IMR-90 (cell line): Measurements from ENCODE around the gene BRWD1. TPM values are rescaled to one million over a fixed set of nuclear protein-coding genes. Genes with fewer than 3 reads are reported as not detected.

Source experiments
- ATAC-seq: fragments of 200-7000 bp; cut with Tn5 transposase; 2 replicates; pipeline ENCODE4 v1.9.1; 2020; ENCODE audit warnings: low read depth, mild to moderate bottlenecking, moderate library complexity
- BruUV-seq: library from RNA; stranded (reverse); fragments of 400-500 nt; replicated peaks from 2 replicates; lab custom pipeline; 2021; lab: Mats Ljungman, UMichigan
- CTCF ChIA-PET: fragments of 300-600 bp; formaldehyde crosslinking; extraction: SDS; loops from one replicate; lab custom pipeline; 2021; ENCODE audit warnings: antibody characterized with exemption; lab: Yijun Ruan, JAX
- POLR2A ChIA-PET: fragments of 300-600 bp; sonication (Branson Sonifier 250); formaldehyde crosslinking; loops from one replicate; lab custom pipeline; 2022; ENCODE audit warnings: antibody characterized with exemption; ENCODE audit not compliant: unreplicated experiment; lab: Charles Lee
- DNase-seq: peaks from one replicate; pipeline ENCODE4 v3.0.0; 2013
- H2AFZ ChIP-seq: replicated peaks from 2 replicates; pipeline ENCODE3; 2013; ENCODE audit warnings: low read length, mild to moderate bottlenecking; ENCODE audit not compliant: poor library complexity
- H2AK5ac ChIP-seq: 2 replicates; pipeline ENCODE4 v1.6.1; 2013; ENCODE audit warnings: low read depth, low read length, inconsistent platforms
- H2AK9ac ChIP-seq: replicated peaks from 2 replicates; pipeline ENCODE3; 2013; ENCODE audit warnings: mild to moderate bottlenecking, low read depth, low read length, moderate library complexity; ENCODE audit not compliant: poor library complexity
- H2BK120ac ChIP-seq: 2 replicates; pipeline ENCODE4 v1.6.1; 2013; ENCODE audit warnings: low read depth, low read length, inconsistent platforms
- H2BK15ac ChIP-seq: 3 replicates; pipeline ENCODE4 v1.6.1; 2013; ENCODE audit warnings: low read depth, low read length, inconsistent platforms
- H2BK20ac ChIP-seq: 2 replicates; pipeline ENCODE4 v1.6.1; 2013; ENCODE audit warnings: low read depth, mild to moderate bottlenecking, inconsistent platforms, low read length, moderate library complexity
- H2BK5ac ChIP-seq: 2 replicates; pipeline ENCODE4 v1.6.1; 2013; ENCODE audit warnings: mild to moderate bottlenecking, low read depth, low read length, inconsistent platforms; ENCODE audit not compliant: poor library complexity, severe bottlenecking
- H3K14ac ChIP-seq: replicated peaks from 2 replicates; pipeline ENCODE4 v1.6.1; 2013; ENCODE audit warnings: low read depth, low read length, inconsistent platforms
- H3K18ac ChIP-seq: 2 replicates; pipeline ENCODE4 v1.6.1; 2013; ENCODE audit warnings: low read depth, low read length, control low read depth
- H3K23ac ChIP-seq: 2 replicates; pipeline ENCODE4 v1.6.1; 2013; ENCODE audit warnings: low read depth, low read length, inconsistent platforms
- H3K27ac ChIP-seq: 2 replicates; pipeline ENCODE4 v1.5.1; 2013; ENCODE audit warnings: mild to moderate bottlenecking, control low read depth, low read length; ENCODE audit not compliant: insufficient read depth
- H3K27me3 ChIP-seq: 2 replicates; pipeline ENCODE4 v1.6.1; 2013; ENCODE audit warnings: low read length; ENCODE audit not compliant: control insufficient read depth, insufficient read depth
- H3K36me3 ChIP-seq: 2 replicates; pipeline ENCODE4 v1.6.1; 2013; ENCODE audit warnings: low read length, mixed read lengths; ENCODE audit not compliant: control insufficient read depth, insufficient read depth
- H3K4ac ChIP-seq: 2 replicates; pipeline ENCODE4 v1.6.1; 2013; ENCODE audit warnings: low read depth, low read length, inconsistent platforms
- H3K4me1 ChIP-seq: 2 replicates; pipeline ENCODE4 v1.6.1; 2013; ENCODE audit warnings: low read length, mixed read lengths; ENCODE audit not compliant: control insufficient read depth, insufficient read depth
- H3K4me2 ChIP-seq: 2 replicates; pipeline ENCODE4 v1.6.1; 2013; ENCODE audit warnings: low read depth, mild to moderate bottlenecking, control low read depth, low read length, moderate library complexity
- H3K4me3 ChIP-seq: 2 replicates; pipeline ENCODE4 v1.5.1; 2013; ENCODE audit warnings: low read depth, mild to moderate bottlenecking, control low read depth, low read length, moderate library complexity; ENCODE audit not compliant: insufficient read depth
- H3K56ac ChIP-seq: 2 replicates; pipeline ENCODE4 v1.6.1; 2013; ENCODE audit warnings: low read length, inconsistent platforms; ENCODE audit not compliant: insufficient read depth; ENCODE audit errors: extremely low read depth
- H3K79me1 ChIP-seq, 2 experiments: 2 replicates each; pipeline ENCODE4 v1.6.1; 2013; ENCODE audit warnings: low read length in 2 of 2, inconsistent platforms in 1 of 2, low read depth in 1 of 2
- H3K9ac ChIP-seq: 2 replicates; pipeline ENCODE4 v1.6.1; 2013; ENCODE audit warnings: low read depth, low read length, control low read depth
- H3K9me1 ChIP-seq: 2 replicates; pipeline ENCODE4 v1.6.1; 2013; ENCODE audit warnings: low read length, inconsistent platforms; ENCODE audit not compliant: insufficient read depth
- H3K9me3 ChIP-seq: 2 replicates; pipeline ENCODE4 v1.6.1; 2013; ENCODE audit warnings: low read length; ENCODE audit not compliant: control insufficient read depth, insufficient read depth
- H4K20me1 ChIP-seq: 2 replicates; pipeline ENCODE4 v1.6.1; 2013; ENCODE audit warnings: low read length, inconsistent platforms; ENCODE audit not compliant: insufficient read depth
- H4K5ac ChIP-seq: 2 replicates; pipeline ENCODE4 v1.6.1; 2013; ENCODE audit warnings: mild to moderate bottlenecking, low read depth, low read length, control low read depth
- H4K8ac ChIP-seq, 2 experiments: 2 replicates each; pipeline ENCODE4 v1.6.1; 2013; ENCODE audit warnings: low read depth in 2 of 2, low read length in 2 of 2, control low read depth in 1 of 2, inconsistent platforms in 1 of 2
- H4K91ac ChIP-seq: 2 replicates; pipeline ENCODE4 v1.6.1; 2013; ENCODE audit warnings: low read depth, low read length, inconsistent platforms; ENCODE audit not compliant: insufficient read depth
- CEBPB ChIP-seq: IDR thresholded peaks from 2 replicates; pipeline ENCODE4 v1.6.1; 2012; ENCODE audit warnings: low read depth, low read length, improper control_type of control experiment
- CHD1 ChIP-seq: IDR thresholded peaks from 2 replicates; pipeline ENCODE4 v1.6.1; 2012; ENCODE audit warnings: low read depth, low read length, improper control_type of control experiment
- CTCF ChIP-seq: conservative IDR thresholded peaks from 2 replicates; pipeline ENCODE4 v1.5.1; 2012; ENCODE audit warnings: mild to moderate bottlenecking, low read depth, low read length, improper control_type of control experiment
- ELK1 ChIP-seq: fragments of 150-350 bp; IDR thresholded peaks from 2 replicates; pipeline ENCODE4 v1.6.1; 2016; ENCODE audit warnings: low read depth, mild to moderate bottlenecking, low read length, moderate library complexity, borderline replicate concordance
- FOS ChIP-seq: fragments of 150-350 bp; IDR thresholded peaks from 2 replicates; pipeline ENCODE4 v1.6.1; 2016; ENCODE audit warnings: low read depth, low read length
- MAFK ChIP-seq: IDR thresholded peaks from 2 replicates; pipeline ENCODE4 v1.6.1; 2012; ENCODE audit warnings: low read depth, low read length, improper control_type of control experiment
- MAZ ChIP-seq: IDR thresholded peaks from 2 replicates; pipeline ENCODE4 v1.6.1; 2012; ENCODE audit warnings: low read depth, mild to moderate bottlenecking, low read length, improper control_type of control experiment, moderate library complexity, borderline replicate concordance
- MXI1 ChIP-seq: IDR thresholded peaks from 2 replicates; pipeline ENCODE4 v1.6.1; 2012; ENCODE audit warnings: low read depth, mild to moderate bottlenecking, low read length, moderate library complexity, borderline replicate concordance
- NFE2L2 ChIP-seq: fragments of 150-350 bp; IDR thresholded peaks from 2 replicates; pipeline ENCODE4 v1.6.1; 2016; ENCODE audit warnings: low read depth, mild to moderate bottlenecking, low read length
- RAD21 ChIP-seq: IDR thresholded peaks from 2 replicates; pipeline ENCODE4 v1.6.1; 2012; ENCODE audit warnings: low read length, improper control_type of control experiment
- RCOR1 ChIP-seq: IDR thresholded peaks from 2 replicates; pipeline ENCODE4 v1.6.1; 2012; ENCODE audit warnings: mild to moderate bottlenecking, low read length, improper control_type of control experiment; ENCODE audit not compliant: insufficient replicate concordance
- RFX5 ChIP-seq: IDR thresholded peaks from 2 replicates; pipeline ENCODE4 v1.8.0; 2012; ENCODE audit warnings: low read depth, mild to moderate bottlenecking, low read length, moderate library complexity
- USF2 ChIP-seq: fragments of 150-350 bp; IDR thresholded peaks from 2 replicates; pipeline ENCODE4 v1.6.1; 2017; ENCODE audit warnings: mild to moderate bottlenecking, antibody characterized with exemption, low read length, low read depth
- WGBS, 2 experiments: methylation state at CpG; one replicate each; pipeline versions ENCODE4 v1.1.5 to v1.1.7; 2013; ENCODE audit warnings: missing lambda C conversion rate in 2 of 2; ENCODE audit not compliant: insufficient read length in 1 of 2; ENCODE audit errors: extremely low coverage in 2 of 2; 5-methylcytosine and 5-hydroxymethylcytosine counted together
- dilution Hi-C: fragments of 300-500 bp; cut with HindIII; formaldehyde crosslinking; loops from one replicate; pipeline ENCODE4 v1.14.3; 2018; ENCODE audit warnings: low sequenced_read_pairs; ENCODE audit not compliant: unreplicated experiment
- in situ Hi-C: fragments of 300-500 bp; cut with MboI; formaldehyde crosslinking; loops from 3 replicates; pipeline ENCODE4 v1.14.3; 2019; ENCODE audit warnings: low sequenced_read_pairs, inconsistent platforms, mixed read lengths
- intact Hi-C: fragments of 100-400 bp; cut with micrococcal nuclease; formaldehyde crosslinking; loops from 2 replicates; pipeline ENCODE4 v1.10.0; 2022
- polyA plus RNA-seq, 3 experiments: library from polyadenylated mRNA; depleted of rRNA; stranded (reverse); fragments of >200 nt; gene quantifications; 2 replicates each; pipeline ENCODE4 v1.2.3, GENCODE V29; 2012; ENCODE audit warnings: low replicate concordance in 1 of 3
- total RNA-seq: library from RNA; depleted of rRNA; stranded (reverse); fragments of >200 nt; gene quantifications from 2 replicates; pipeline ENCODE4 v1.2.3, GENCODE V29; 2012

Gene BRWD1
- total and polyA plus RNA-seq, 2 of the 4 experiments (the other 2 are of a cell fraction): 6.7 to 28.7 TPM

- H3K9ac ChIP-seq: no peak overlapping the region
- peak; percentile 47 for DNase-seq
These were observed 176.7 kb downstream of the BRWD1 start for GRCh38 chr21:39136711-39137110.

More at GRCh38 chr21:39136711-39137110, 176.7 kb downstream of the BRWD1 start:
- Histone ChIP-seq H3K4me2 (no peak overlapping the region), H3K14ac (peak overlapping the region; percentile 44; the same call in 1 of the 2 replicates), H4K8ac (no peak overlapping the region), H3K79me1 (no peaks in the 10 kb centered on the region), H2BK120ac (peak overlapping the region; percentile 10), H2BK5ac (no peak overlapping the region), H2AK5ac (no peak overlapping the region), H3K23ac (no peak overlapping the region), H3K4me1 (peaks cover 7% of the 10 kb centered on the region; the same call in 1 of the 2 replicates), H4K20me1 (no peaks in the 10 kb centered on the region), H3K9me1 (no peaks in the 10 kb centered on the region; the same call in 1 of the 2 replicates), H3K9me3 (no peaks in the 10 kb centered on the region), H2BK15ac (no peak overlapping the region), H3K27ac (no peak overlapping the region), H3K18ac (no peak overlapping the region), H3K36me3 (no peaks in the 10 kb centered on the region), H3K27me3 (peaks cover 14% of the 10 kb centered on the region), H3K56ac (no peak overlapping the region), H3K4me3 (no peak overlapping the region), H2AK9ac (no peak overlapping the region), H3K4ac (peak overlapping the region; percentile 20; the same call in 1 of the 2 replicates), H4K5ac (no peak overlapping the region), H2AFZ (peak overlapping the region; percentile 27), H2BK20ac (peak overlapping the region; percentile 54; the same call in 1 of the 2 replicates), H4K91ac (peak overlapping the region; percentile 25; the same call in 1 of the 2 replicates)
- POLR2A ChIA-PET: interaction anchor here (0.6 kb wide), 1 partner anchor 413 kb away, joined by 3 read pairs; no protein-coding TSS in a partner anchor
- no peak for TF ChIP-seq RCOR1
- TF ChIP-seq RAD21: no peak
- no peak for TF ChIP-seq USF2
- no peak for TF ChIP-seq CHD1
- TF ChIP-seq MAZ: no peak
- no peak for TF ChIP-seq ELK1
- TF ChIP-seq NFE2L2: no peak
- no peak for TF ChIP-seq MAFK
- no peak for TF ChIP-seq MXI1
- TF ChIP-seq CTCF: no peak
- TF ChIP-seq RFX5: no peak
- no peak for TF ChIP-seq FOS
- TF ChIP-seq CEBPB: no peak
- dilution Hi-C loops (no loop called here), in situ Hi-C loops (no loop called here), intact Hi-C loops (loop anchor here (5.0 kb wide), 2 partner anchors 754 to 779 kb away; no protein-coding TSS in a partner anchor)
- CTCF ChIA-PET: interaction anchor here (0.9 to 2.1 kb wide), 7 partner anchors 11 to 631 kb away, joined by 3 to 18 read pairs (median 5); no protein-coding TSS in a partner anchor
- 88% methylated on average over 2 of the region's 5 CpGs; no CpG with 5 or more reads in 1 of the 2 experiments for WGBS, 2 experiments
- peak; percentile 33 for ATAC-seq
- BruUV-seq: no TSS peak
